GM23248 (cell line): ENCODE measurements around the gene ATP8B3.

ENCODE experiments used
- EZH2 ChIP-seq: fragments of 200-600 bp; sonication (generic); IDR thresholded peaks from 2 replicates; pipeline ENCODE4 v1.6.1; 2018; ENCODE audit warnings: antibody characterized with exemption, mild to moderate bottlenecking; ENCODE audit not compliant: insufficient read depth, poor library complexity, severe bottlenecking
- EZH2phosphoT487 ChIP-seq: fragments of 200-600 bp; sonication (generic); IDR thresholded peaks from 2 replicates; pipeline ENCODE4 v1.6.1; 2018; ENCODE audit warnings: antibody characterized with exemption, moderate library complexity, mild to moderate bottlenecking, low read depth; ENCODE audit not compliant: insufficient read depth

- TF ChIP-seq EZH2 (no peak), EZH2phosphoT487 (no peak)
Measured at GRCh38 chr19:1823020-1823419, 10.9 kb upstream of the ATP8B3 start.
